Parathyroid adenoma (tissue), 2 donors: ENCODE measurements around the gene FYN.

ENCODE experiments used
- H2AFZ ChIP-seq: fragments of 300-600 bp; sonication (generic); one replicate; pipeline ENCODE4 v1.7.0; 2017; ENCODE audit warnings: antibody characterized with exemption, mild to moderate bottlenecking
- H3K27ac ChIP-seq: fragments of 300-600 bp; sonication (generic); one replicate; pipeline ENCODE4 v1.7.0; 2017
- H3K27me3 ChIP-seq: fragments of 300-600 bp; sonication (generic); one replicate; pipeline ENCODE4 v1.7.0; 2017; ENCODE audit warnings: low read length; ENCODE audit not compliant: control insufficient read depth, insufficient read depth
- H3K36me3 ChIP-seq: fragments of 300-600 bp; sonication (generic); one replicate; pipeline ENCODE4 v1.7.0; 2017; ENCODE audit warnings: low read length; ENCODE audit not compliant: control insufficient read depth, insufficient read depth
- H3K4me1 ChIP-seq: fragments of 300-600 bp; sonication (generic); one replicate; pipeline ENCODE4 v1.7.0; 2017; ENCODE audit warnings: control low read depth
- H3K4me2 ChIP-seq: fragments of 300-600 bp; sonication (generic); one replicate; pipeline ENCODE4 v1.7.0; 2017; ENCODE audit warnings: low read length
- H3K4me3 ChIP-seq: fragments of 300-600 bp; sonication (generic); one replicate; pipeline ENCODE4 v1.7.0; 2017; ENCODE audit warnings: low read depth, low read length
- H3K79me2 ChIP-seq: fragments of 300-600 bp; sonication (generic); one replicate; pipeline ENCODE4 v1.7.0; 2017; ENCODE audit warnings: control low read depth
- H3K9ac ChIP-seq: fragments of 300-600 bp; sonication (generic); one replicate; pipeline ENCODE4 v1.7.0; 2017; ENCODE audit warnings: mild to moderate bottlenecking
- H3K9me3 ChIP-seq: fragments of 300-600 bp; sonication (generic); one replicate; pipeline ENCODE4 v1.7.0; 2017; ENCODE audit warnings: low read length; ENCODE audit not compliant: control insufficient read depth
- CTCF ChIP-seq: fragments of 300-600 bp; sonication (generic); IDR thresholded peaks from one replicate; pipeline ENCODE4 v1.7.0; 2017; ENCODE audit warnings: antibody characterized with exemption, mild to moderate bottlenecking
- donor health status: primary hyperparathyroidism.

The FYN gene

DNA sequence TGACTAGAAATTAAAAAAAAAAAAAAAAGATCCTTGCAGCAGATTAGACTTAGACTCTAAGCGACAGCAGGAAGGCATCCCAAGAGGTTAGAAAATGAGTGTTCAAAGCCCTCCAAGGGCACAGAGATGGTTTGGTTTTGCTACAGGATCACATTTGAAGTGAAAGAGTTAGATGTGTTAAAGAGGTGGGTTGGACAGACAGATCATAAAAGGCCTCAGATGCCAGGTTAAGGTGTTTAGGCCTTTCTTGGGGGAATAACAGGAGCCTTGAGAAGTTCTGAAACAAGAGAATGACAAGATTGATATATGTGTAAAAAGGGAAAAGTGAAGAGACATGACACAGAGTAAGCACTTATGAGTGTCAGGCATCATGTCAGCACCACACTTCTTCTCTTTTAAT is 107.5 kb downstream of the FYN start:
- no peak overlapping the region for H3K9ac ChIP-seq
- H2AFZ ChIP-seq = no peak overlapping the region
- H3K27me3 ChIP-seq = no peaks in the 10 kb centered on the region
- H3K79me2 ChIP-seq = peaks cover 9% of the 10 kb centered on the region
- no peak overlapping the region for H3K27ac ChIP-seq
- no peaks in the 10 kb centered on the region for H3K9me3 ChIP-seq
- no peak for TF ChIP-seq CTCF
- no peak overlapping the region for H3K4me3 ChIP-seq
- H3K4me1 ChIP-seq = peaks cover 2% of the 10 kb centered on the region
- H3K36me3 ChIP-seq = no peaks in the 10 kb centered on the region
- H3K4me2 ChIP-seq = no peak overlapping the region

GRCh38 chr6:111764238-111765175 is 108.7 kb downstream of the FYN start:
- Histone ChIP-seq H2AFZ (no peak overlapping the region), H3K27ac (no peak overlapping the region), H3K4me3 (no peak overlapping the region), H3K9me3 (no peaks in the 10 kb centered on the region), H3K36me3 (no peaks in the 10 kb centered on the region), H3K79me2 (peaks cover 7% of the 10 kb centered on the region), H3K4me2 (no peak overlapping the region), H3K27me3 (no peaks in the 10 kb centered on the region), H3K4me1 (no peaks in the 10 kb centered on the region), H3K9ac (no peak overlapping the region)
- TF ChIP-seq CTCF = no peak

- Histone ChIP-seq H3K79me2 (peaks cover 3% of the 10 kb centered on the region), H3K4me3 (no peak overlapping the region), H3K27ac (peak overlapping the region; percentile 6), H3K9me3 (no peaks in the 10 kb centered on the region), H3K4me2 (no peak overlapping the region), H3K4me1 (no peaks in the 10 kb centered on the region), H3K36me3 (no peaks in the 10 kb centered on the region), H2AFZ (no peak overlapping the region), H3K9ac (no peak overlapping the region), H3K27me3 (no peaks in the 10 kb centered on the region)
- no peak for TF ChIP-seq CTCF
Measured at GRCh38 chr6:111763381-111763780, 109.9 kb downstream of the FYN start.

GRCh38 chr6:111761783-111762312 is 111.4 kb downstream of the FYN start:
- no peaks in the 10 kb centered on the region for H3K4me1 ChIP-seq
- H3K27me3 ChIP-seq = no peaks in the 10 kb centered on the region
- no peak overlapping the region for H3K4me3 ChIP-seq
- TF ChIP-seq CTCF = no peak
- H3K27ac ChIP-seq = no peak overlapping the region
- H2AFZ ChIP-seq = no peak overlapping the region
- no peaks in the 10 kb centered on the region for H3K9me3 ChIP-seq
- no peaks in the 10 kb centered on the region for H3K36me3 ChIP-seq
- no peak overlapping the region for H3K4me2 ChIP-seq
- no peak overlapping the region for H3K9ac ChIP-seq
- H3K79me2 ChIP-seq = peaks cover 5% of the 10 kb centered on the region
